AG04449 (cell line): ENCODE data around the gene MBD3L3.
"Not testable (repeated sequence)": the region's sequence is repeated elsewhere in the genome, so short reads cannot be mapped to it uniquely, and the experiment has no call there.

Source experiments
- CTCF ChIA-PET: fragments of 350-600 bp; formaldehyde crosslinking; extraction: SDS; loops from one replicate; lab custom pipeline; 2021; ENCODE audit warnings: antibody characterized with exemption; lab: Yijun Ruan, JAX
- POLR2A ChIA-PET: fragments of 400-600, 350-600 bp; formaldehyde crosslinking; extraction: SDS; loops from one replicate; lab custom pipeline; 2020; ENCODE audit warnings: antibody characterized with exemption, inconsistent platforms; lab: Yijun Ruan, JAX
- DNase-seq: peaks from one replicate; pipeline ENCODE4 v3.0.0-alpha.2; 2010; ENCODE audit warnings: low read depth, low spot score
- H3K4me3 ChIP-seq: 2 replicates; pipeline ENCODE4 v1.5.1; 2011; ENCODE audit warnings: low read depth, mild to moderate bottlenecking, control low read depth, low read length
- TF ChIP-seq, protein P1 (sequence below): IDR thresholded peaks from one replicate; pipeline ENCODE4 v1.5.1; 2011; ENCODE audit warnings: mild to moderate bottlenecking, moderate library complexity, low read length, control low read depth, inconsistent platforms; ENCODE audit not compliant: insufficient read depth; ENCODE audit errors: missing control alignments

Gene MBD3L3

DNA sequence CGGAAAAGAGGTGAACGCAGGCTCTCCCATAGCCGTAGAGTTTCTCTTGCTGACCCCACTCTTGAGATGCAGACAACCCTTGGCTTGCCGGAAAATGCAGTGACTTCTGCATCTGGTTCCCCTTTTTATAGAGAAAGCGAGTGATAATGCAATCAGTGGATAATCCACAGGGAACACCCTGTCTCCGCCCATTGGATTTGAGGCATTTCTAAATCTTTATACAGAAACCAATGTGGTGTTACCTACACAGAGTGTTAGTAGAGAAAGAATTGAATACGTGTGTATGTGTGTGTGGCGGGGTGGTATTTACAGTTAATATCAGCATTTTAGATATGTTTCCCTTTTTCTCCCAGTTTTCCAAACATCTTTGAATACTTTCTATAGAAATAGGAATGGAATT is at the start of gene MBD3L3:
TSS of gene MBD3L3 (minus strand) at position 101 of the 400 bp plus-strand sequence. CDS start at position 30, 71 bp downstream.
- CTCF ChIA-PET, DNase-seq, H3K4me3 ChIP-seq, POLR2A ChIA-PET: not testable (repeated sequence)

DNA sequence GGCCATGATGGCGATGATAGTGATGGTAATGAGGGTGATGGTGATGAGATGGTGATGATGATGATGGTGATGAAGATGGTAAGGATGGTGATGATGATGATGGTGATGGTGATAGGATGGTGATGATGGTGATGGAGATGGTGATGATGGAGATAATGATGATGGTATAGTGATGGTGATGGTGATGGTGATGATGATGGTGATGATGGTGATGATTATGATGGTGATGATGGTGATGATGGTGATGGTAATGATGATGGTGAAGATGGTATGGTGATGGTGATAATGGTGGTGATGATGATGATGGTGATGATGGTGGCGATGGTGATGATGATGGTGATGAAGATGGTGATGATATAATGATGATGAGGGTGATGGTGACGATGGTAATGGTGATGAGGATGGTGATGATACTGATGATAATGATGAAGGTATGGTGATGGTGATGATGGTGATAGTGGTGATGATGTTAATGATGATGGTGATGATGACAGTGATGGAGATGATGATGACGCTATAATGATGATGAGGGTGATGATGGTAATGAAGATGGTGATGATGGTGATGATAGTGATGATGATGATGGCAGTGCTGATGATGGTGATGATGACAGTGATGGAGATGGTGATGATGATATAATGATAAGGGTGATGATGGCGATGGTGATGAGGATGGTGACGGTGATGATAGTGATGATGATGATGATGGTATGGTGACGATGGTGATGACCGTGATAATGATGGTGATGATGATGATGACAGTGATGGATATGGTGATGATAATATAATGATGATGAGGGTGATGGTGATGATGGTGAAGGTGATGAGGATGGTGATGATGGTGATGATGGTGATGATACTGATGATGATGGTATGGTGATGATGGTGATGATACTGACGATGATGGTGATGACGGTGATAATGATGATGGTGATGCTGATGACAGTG is 48.5 kb upstream of the MBD3L3 start:
- ChIA-PET CTCF (no interaction called here), POLR2A (no interaction called here)
- TF ChIP-seq, protein P1, sequence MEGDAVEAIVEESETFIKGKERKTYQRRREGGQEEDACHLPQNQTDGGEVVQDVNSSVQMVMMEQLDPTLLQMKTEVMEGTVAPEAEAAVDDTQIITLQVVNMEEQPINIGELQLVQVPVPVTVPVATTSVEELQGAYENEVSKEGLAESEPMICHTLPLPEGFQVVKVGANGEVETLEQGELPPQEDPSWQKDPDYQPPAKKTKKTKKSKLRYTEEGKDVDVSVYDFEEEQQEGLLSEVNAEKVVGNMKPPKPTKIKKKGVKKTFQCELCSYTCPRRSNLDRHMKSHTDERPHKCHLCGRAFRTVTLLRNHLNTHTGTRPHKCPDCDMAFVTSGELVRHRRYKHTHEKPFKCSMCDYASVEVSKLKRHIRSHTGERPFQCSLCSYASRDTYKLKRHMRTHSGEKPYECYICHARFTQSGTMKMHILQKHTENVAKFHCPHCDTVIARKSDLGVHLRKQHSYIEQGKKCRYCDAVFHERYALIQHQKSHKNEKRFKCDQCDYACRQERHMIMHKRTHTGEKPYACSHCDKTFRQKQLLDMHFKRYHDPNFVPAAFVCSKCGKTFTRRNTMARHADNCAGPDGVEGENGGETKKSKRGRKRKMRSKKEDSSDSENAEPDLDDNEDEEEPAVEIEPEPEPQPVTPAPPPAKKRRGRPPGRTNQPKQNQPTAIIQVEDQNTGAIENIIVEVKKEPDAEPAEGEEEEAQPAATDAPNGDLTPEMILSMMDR: no peak
- no peak overlapping the region for H3K4me3 ChIP-seq
- no peak for DNase-seq

DNA sequence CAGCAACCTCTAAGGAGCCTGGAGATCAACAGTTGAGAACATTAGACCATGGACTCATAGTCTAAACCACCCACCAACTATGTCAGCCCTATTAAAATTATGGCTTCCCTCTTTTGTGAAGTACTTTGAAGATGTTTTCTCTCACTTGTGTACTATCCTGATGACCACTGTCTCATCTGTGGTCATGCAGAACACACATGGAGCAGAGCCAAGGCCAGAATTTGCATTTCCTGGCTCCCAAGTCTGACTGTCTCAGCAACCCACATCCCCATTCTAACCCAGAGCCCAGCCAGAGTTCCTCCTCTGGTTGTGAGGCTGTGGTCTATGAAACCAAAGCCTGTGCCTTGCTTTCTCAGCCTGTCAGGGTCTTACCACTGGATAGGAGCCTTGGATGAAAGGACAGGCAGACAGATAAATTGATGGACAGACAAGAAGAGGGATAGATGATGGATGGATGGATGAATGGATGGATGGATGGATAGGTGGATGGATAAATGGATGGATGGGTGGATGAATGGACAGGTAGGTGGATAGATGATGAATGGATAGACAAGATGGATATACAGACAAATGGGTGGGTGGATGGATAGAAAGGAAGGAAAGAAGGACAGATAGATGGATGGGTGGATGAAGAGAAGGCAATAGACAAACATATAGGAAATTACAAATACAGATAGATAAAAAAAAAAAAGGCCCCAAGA is 46.4 kb upstream of the MBD3L3 start:
- ChIA-PET CTCF (interaction anchor here (1.0 to 7.1 kb wide), 2 partner anchors 234 to 250 kb away, joined by 7 to 167 read pairs; no protein-coding TSS in a partner anchor), POLR2A (no interaction called here)
- no peak for DNase-seq
- H3K4me3 ChIP-seq: no peak overlapping the region
- TF ChIP-seq, protein P1: no peak

DNA sequence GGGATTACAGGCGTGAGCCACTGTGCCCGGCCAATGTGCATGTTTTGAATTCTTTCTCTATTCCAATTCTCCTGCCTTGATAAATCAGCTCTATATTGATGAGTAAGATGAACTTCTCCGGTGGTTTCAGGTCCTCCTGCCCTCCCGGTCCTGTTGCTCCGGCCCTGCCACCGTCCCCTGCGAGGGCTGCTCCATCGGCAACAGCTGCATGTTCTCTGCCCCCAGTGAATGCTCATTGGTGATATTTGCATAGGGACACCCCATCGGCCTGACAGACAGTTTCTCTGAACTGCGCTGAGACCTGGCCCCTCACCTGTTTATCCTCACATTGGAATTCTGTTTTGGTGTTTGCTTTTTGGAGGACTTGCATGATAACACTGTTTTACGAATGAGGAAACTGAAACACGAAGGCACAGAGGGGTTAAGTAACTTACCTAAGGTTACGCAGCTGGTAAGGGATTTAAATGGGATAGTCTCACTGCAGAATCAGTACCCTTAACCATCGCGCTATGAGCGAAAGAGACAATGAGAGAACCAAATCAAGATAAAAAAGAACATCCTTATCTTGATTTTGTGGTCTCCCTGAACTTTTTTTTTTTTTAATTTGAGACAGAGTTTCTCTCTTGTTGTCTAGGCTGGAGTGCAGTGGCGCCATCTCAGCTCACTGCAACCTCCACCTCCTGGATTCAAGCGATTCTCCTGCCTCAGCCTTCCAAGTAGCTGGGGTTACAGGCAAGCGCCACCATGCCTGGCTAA is 43.2 kb upstream of the MBD3L3 start:
- POLR2A ChIA-PET: no interaction called here
- DNase-seq: no peak
- TF ChIP-seq, protein P1: no peak
- no peak overlapping the region for H3K4me3 ChIP-seq
- CTCF ChIA-PET: interaction anchor here (0.9 to 7.1 kb wide), 31 partner anchors 10 to 700 kb away, joined by 3 to 167 read pairs (median 5); partner anchors contain the start of genes ARHGEF18, INSR and TRAPPC5

DNA sequence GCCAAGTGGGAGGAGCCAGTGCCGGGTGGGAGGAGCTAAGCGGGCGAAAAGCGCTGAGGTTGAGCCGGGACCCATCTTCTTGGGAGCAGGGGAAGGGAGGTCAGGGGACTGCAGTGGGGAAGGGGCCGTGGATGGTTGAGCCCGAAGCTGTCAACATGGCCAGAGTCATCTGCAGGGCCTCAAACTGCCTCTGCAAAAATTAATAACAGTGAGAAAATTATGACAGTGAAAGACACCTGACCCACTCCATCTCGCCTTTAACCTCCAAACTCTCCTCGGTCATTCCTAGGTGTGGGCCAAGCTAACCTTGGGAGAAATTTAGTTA is 41.1 kb upstream of the MBD3L3 start:
- POLR2A ChIA-PET: interaction anchor here (0.5 to 1.4 kb wide), 3 partner anchors 14 to 375 kb away, joined by 3 to 4 read pairs (median 4); no protein-coding TSS in a partner anchor
- H3K4me3 ChIP-seq: peak overlapping the region; percentile 81
- CTCF ChIA-PET: interaction anchor here (0.6 to 7.1 kb wide), 12 partner anchors 13 to 702 kb away, joined by 3 to 167 read pairs (median 4); partner anchors contain the start of gene TRAPPC5
- no peak for DNase-seq
- TF ChIP-seq, protein P1: no peak
